Measurements from ENCODE around the gene BRSK1. TPM values are rescaled to one million over a fixed set of nuclear protein-coding genes. Genes with fewer than 3 reads are reported as not detected.

The BRSK1 gene
- total and polyA plus RNA-seq, 2 of the 8 experiments (the other 6 are each of a cell fraction or from before 2014, with no cell fraction given): 27.6 to 32.7 TPM

- TF ChIP-seq KDM5A (IDR thresholded peaks at IDR 0.05; ENCODE audit: low read length) (peak; percentile 95), KDM4A (IDR thresholded peaks at IDR 0.05; ENCODE audit: low read depth, low read length, severe bottlenecking) (peak; percentile 98), MAX (IDR thresholded peaks at IDR 0.05) (peak; percentile 66), SAP30 (IDR thresholded peaks at IDR 0.05; ENCODE audit: insufficient read depth, insufficient replicate concordance, low read length) (peak; percentile 97), RFX5 (IDR thresholded peaks at IDR 0.05; ENCODE audit: borderline replicate concordance, low read depth, low read length) (peak; percentile 52; the same call in 1 of the 2 replicates), EZH2 (IDR thresholded peaks at IDR 0.05; ENCODE audit: low read depth, low read length, severe bottlenecking) (no peak), EP300 (IDR thresholded peaks at IDR 0.05; ENCODE audit: borderline replicate concordance in 1 of 2, low read depth in 2 of 2, low read length in 2 of 2) (no peak), TBP (IDR thresholded peaks at IDR 0.05; ENCODE audit: low read depth, low read length) (peak; percentile 82), TCF12 (IDR thresholded peaks at IDR 0.05; ENCODE audit: low read depth, low read length) (no peak), E2F6 (IDR thresholded peaks at IDR 0.05) (no peak), SRF (IDR thresholded peaks at IDR 0.05; ENCODE audit: low read depth, low read length) (no peak), SIN3A (conservative IDR thresholded peaks at IDR 0.05 in 1 of 2, IDR thresholded peaks at IDR 0.05 in 1 of 2; ENCODE audit: low read depth in 1 of 2, low read length in 2 of 2) (peak; percentile 40 to 99; a peak in 3 of 4 replicates), CTBP2 (IDR thresholded peaks at IDR 0.05; ENCODE audit: borderline replicate concordance, insufficient read depth, insufficient read length, low read length) (no peak), RNF2 (IDR thresholded peaks at IDR 0.05; ENCODE audit: borderline replicate concordance, low read depth, low read length, missing control alignments, poor library complexity, severe bottlenecking) (no peak), TAF1 (IDR thresholded peaks at IDR 0.05; ENCODE audit: low read depth, low read length) (peak; percentile 89), BRCA1 (IDR thresholded peaks at IDR 0.05; ENCODE audit: low read depth, low read length) (no peak), CHD2 (IDR thresholded peaks at IDR 0.05; ENCODE audit: low read length) (no peak), CREB1 (IDR thresholded peaks at IDR 0.05) (peak; percentile 85), SP4 (IDR thresholded peaks at IDR 0.05; ENCODE audit: low read length) (peak; percentile 26; the same call in 1 of the 2 replicates), RAD21 (IDR thresholded peaks at IDR 0.05 in 1 of 2, conservative IDR thresholded peaks at IDR 0.05 in 1 of 2; ENCODE audit: low read depth in 2 of 2, low read length in 2 of 2) (no peak), TEAD4 (IDR thresholded peaks at IDR 0.05; ENCODE audit: low read depth, low read length) (no peak), KDM1A (IDR thresholded peaks at IDR 0.05; ENCODE audit: borderline replicate concordance, low read length) (no peak)
Observed at GRCh38 chr19:55279770-55280643, 3.8 kb upstream of the BRSK1 start, which contains the start of gene HSPBP1 (continued).
